Measurements from ENCODE around the gene SYNE1. TPM values are rescaled to one million over a fixed set of nuclear protein-coding genes. Genes with fewer than 3 reads are reported as not detected.

SYNE1 gene
- total RNA-seq, 1 experiment from 2014 or later = 23.0 TPM

DNA sequence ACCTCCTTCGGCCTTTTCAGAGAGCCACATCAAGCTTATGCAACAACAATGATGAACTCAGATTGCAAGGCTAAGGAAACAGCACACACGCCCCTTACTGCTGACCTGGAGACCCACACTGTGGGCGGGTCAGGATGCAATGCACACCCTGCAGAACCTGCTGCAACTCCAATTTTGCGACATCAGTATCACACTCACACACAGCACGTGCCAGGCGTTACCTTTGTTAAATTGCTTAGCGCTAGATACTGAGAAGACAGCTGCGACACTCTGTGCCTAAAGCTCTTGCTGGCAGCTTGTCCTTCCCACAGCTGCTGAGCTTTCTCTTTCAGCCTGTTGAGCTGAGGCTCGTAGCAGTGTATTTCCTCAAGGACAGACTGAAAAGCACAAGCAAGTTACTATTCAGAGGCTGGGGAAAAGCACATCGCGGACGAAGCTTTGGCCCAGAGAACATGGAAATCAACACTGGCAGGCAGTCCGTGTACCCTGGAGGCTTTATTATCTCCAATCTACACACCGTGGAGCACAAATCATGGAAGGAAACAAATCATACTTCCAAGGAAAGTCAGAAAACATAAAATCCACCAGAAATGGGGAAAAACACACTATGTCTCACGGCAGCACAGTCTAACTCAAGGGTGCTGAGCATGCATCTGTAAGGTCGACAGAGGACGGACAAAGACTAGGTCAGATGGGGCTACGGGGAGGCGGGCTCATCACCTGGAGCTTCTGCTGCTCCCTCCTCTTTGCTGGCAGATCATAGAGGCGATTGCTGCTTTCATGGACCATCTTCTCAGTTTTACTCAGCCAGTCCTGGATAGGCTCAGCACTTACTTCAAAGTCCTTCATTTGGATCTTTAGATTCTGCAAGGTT lies 268.2 kb downstream of the SYNE1 start:
- H3K36me3 ChIP-seq (ENCODE audit: control insufficient read depth, insufficient read depth, low read length) = no peaks in the 10 kb centered on the region
- Mint-ChIP-seq H3K27ac (ENCODE audit: unreplicated experiment) (no peak overlapping the region), H3K27me3 (ENCODE audit: insufficient read depth, unreplicated experiment) (no peaks in the 10 kb centered on the region), H3K4me1 (ENCODE audit: low read depth, unreplicated experiment) (no peaks in the 10 kb centered on the region), H3K36me3 (ENCODE audit: insufficient read depth, unreplicated experiment) (no peaks in the 10 kb centered on the region), H3K4me3 (ENCODE audit: unreplicated experiment) (no peak overlapping the region), H3K9me3 (ENCODE audit: unreplicated experiment) (no peaks in the 10 kb centered on the region)
- intact Hi-C loops (cut with micrococcal nuclease; ENCODE audit: unreplicated experiment) = no loop called here
- no TSS peak for BruUV-seq (replicated peaks)
- H3K4me1 ChIP-seq = no peaks in the 10 kb centered on the region
- no peak for DNase-seq
- H3K4me3 ChIP-seq (ENCODE audit: low read depth, low read length) = no peak overlapping the region
- ChIA-PET POLR2A (no interaction called here), CTCF (interaction anchor here (1.8 kb wide), 1 partner anchor 12 kb away, joined by 5 read pairs; no protein-coding TSS in a partner anchor)
- TF ChIP-seq, protein P1, sequence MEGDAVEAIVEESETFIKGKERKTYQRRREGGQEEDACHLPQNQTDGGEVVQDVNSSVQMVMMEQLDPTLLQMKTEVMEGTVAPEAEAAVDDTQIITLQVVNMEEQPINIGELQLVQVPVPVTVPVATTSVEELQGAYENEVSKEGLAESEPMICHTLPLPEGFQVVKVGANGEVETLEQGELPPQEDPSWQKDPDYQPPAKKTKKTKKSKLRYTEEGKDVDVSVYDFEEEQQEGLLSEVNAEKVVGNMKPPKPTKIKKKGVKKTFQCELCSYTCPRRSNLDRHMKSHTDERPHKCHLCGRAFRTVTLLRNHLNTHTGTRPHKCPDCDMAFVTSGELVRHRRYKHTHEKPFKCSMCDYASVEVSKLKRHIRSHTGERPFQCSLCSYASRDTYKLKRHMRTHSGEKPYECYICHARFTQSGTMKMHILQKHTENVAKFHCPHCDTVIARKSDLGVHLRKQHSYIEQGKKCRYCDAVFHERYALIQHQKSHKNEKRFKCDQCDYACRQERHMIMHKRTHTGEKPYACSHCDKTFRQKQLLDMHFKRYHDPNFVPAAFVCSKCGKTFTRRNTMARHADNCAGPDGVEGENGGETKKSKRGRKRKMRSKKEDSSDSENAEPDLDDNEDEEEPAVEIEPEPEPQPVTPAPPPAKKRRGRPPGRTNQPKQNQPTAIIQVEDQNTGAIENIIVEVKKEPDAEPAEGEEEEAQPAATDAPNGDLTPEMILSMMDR (IDR thresholded peaks at IDR 0.05; ENCODE audit: insufficient read depth in 1 of 2, low read depth in 1 of 2, low read length in 1 of 2, severe bottlenecking in 1 of 2, unreplicated experiment in 1 of 2) = no peak
- no peaks in the 10 kb centered on the region for H3K9me3 ChIP-seq
- H3K27me3 ChIP-seq (replicated peaks; ENCODE audit: control insufficient read depth, insufficient read depth, low read length) = no peaks in the 10 kb centered on the region

DNA sequence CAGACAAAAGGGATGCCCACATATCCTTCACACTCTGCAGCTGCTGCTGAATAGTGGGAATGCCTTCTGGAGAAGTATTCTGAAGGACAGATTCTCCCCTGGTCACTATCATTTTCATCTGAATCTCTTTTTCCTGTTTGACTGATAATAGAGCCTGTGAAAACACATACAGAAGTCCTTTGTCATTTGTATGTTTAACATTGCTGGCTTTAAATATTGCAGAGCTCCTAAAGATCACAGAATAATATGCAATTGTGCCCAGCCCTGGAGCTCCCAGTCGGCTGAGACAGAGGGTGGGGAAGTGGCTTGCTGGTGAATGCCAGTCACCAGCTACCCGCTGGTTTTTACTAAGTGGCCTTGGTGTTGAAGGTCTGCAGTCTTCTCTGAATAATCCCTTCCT lies 272.3 kb downstream of the SYNE1 start:
- no peak overlapping the region for H3K27ac Mint-ChIP-seq (ENCODE audit: unreplicated experiment)
- no peaks in the 10 kb centered on the region for H3K9me3 ChIP-seq
- no peaks in the 10 kb centered on the region for H3K9me3 Mint-ChIP-seq (ENCODE audit: unreplicated experiment)
- no TSS peak for BruUV-seq (replicated peaks)
- no peak overlapping the region for H3K4me3 Mint-ChIP-seq (ENCODE audit: unreplicated experiment)
- no peak for DNase-seq
- no peaks in the 10 kb centered on the region for H3K36me3 ChIP-seq (ENCODE audit: control insufficient read depth, insufficient read depth, low read length)
- TF ChIP-seq, protein P1 (IDR thresholded peaks at IDR 0.05; ENCODE audit: insufficient read depth in 1 of 2, low read depth in 1 of 2, low read length in 1 of 2, severe bottlenecking in 1 of 2, unreplicated experiment in 1 of 2) = no peak
- CTCF ChIA-PET = no interaction called here
- intact Hi-C loops (cut with micrococcal nuclease; ENCODE audit: unreplicated experiment) = no loop called here
- H3K36me3 Mint-ChIP-seq (ENCODE audit: insufficient read depth, unreplicated experiment) = no peaks in the 10 kb centered on the region
- POLR2A ChIA-PET = no interaction called here
- H3K27me3 Mint-ChIP-seq (ENCODE audit: insufficient read depth, unreplicated experiment) = no peaks in the 10 kb centered on the region
- no peaks in the 10 kb centered on the region for H3K4me1 Mint-ChIP-seq (ENCODE audit: low read depth, unreplicated experiment)
- H3K4me3 ChIP-seq (ENCODE audit: low read depth, low read length) = no peak overlapping the region
- H3K27me3 ChIP-seq (replicated peaks; ENCODE audit: control insufficient read depth, insufficient read depth, low read length) = no peaks in the 10 kb centered on the region
- no peaks in the 10 kb centered on the region for H3K4me1 ChIP-seq

DNA sequence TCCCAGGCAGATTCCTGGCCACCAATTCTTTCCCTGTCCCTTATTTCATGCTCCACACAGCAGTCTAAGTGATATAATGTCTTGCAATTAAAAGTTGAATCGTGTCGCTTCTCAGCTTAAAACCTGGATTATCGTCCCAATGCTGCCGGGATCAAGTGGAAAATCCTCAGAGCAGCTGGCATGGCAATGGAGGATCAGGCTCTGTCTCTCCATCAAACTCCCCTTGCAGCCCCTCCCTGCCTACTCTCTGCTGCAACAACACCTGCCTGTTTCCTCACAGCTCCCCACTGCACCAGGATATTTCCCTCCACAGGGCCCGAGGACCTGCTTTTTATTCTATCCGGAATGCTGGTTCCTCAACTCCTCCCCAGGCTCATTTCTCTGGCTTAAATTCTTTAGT lies 277.1 kb downstream of the SYNE1 start:
- no TSS peak for BruUV-seq (replicated peaks)
- no peak for DNase-seq
- Mint-ChIP-seq H3K27me3 (ENCODE audit: insufficient read depth, unreplicated experiment) (no peaks in the 10 kb centered on the region), H3K9me3 (ENCODE audit: unreplicated experiment) (no peaks in the 10 kb centered on the region), H3K4me1 (ENCODE audit: low read depth, unreplicated experiment) (no peaks in the 10 kb centered on the region), H3K36me3 (ENCODE audit: insufficient read depth, unreplicated experiment) (no peaks in the 10 kb centered on the region), H3K27ac (ENCODE audit: unreplicated experiment) (no peak overlapping the region), H3K4me3 (ENCODE audit: unreplicated experiment) (no peak overlapping the region)
- ChIA-PET CTCF (interaction anchor here (0.5 to 0.6 kb wide), 2 partner anchors 92 to 476 kb away, joined by 3 to 5 read pairs; no protein-coding TSS in a partner anchor), POLR2A (no interaction called here)
- TF ChIP-seq, protein P1 (IDR thresholded peaks at IDR 0.05; ENCODE audit: insufficient read depth in 1 of 2, low read depth in 1 of 2, low read length in 1 of 2, severe bottlenecking in 1 of 2, unreplicated experiment in 1 of 2) = no peak
- no peak overlapping the region for H3K4me3 ChIP-seq (ENCODE audit: low read depth, low read length)
- intact Hi-C loops (cut with micrococcal nuclease; ENCODE audit: unreplicated experiment) = no loop called here
- H3K9me3 ChIP-seq = no peaks in the 10 kb centered on the region
- no peaks in the 10 kb centered on the region for H3K27me3 ChIP-seq (replicated peaks; ENCODE audit: control insufficient read depth, insufficient read depth, low read length)
- H3K36me3 ChIP-seq (ENCODE audit: control insufficient read depth, insufficient read depth, low read length) = no peaks in the 10 kb centered on the region
- H3K4me1 ChIP-seq = no peaks in the 10 kb centered on the region

Measured in Caco-2 (cell line).